ENCODE measurements around the gene TPPP.

The TPPP gene

GRCh38 chr5:621341-621761, 71.8 kb downstream of the TPPP start:
- TF ChIP-seq TCF12 (IDR thresholded peaks at IDR 0.05; ENCODE audit: low read depth) (no peak), REST (IDR thresholded peaks at IDR 0.05; ENCODE audit: low read depth) (no peak), CREB1 (IDR thresholded peaks at IDR 0.05; ENCODE audit: low read depth) (no peak), RAD21 (IDR thresholded peaks at IDR 0.05; ENCODE audit: low read depth) (no peak), FOXM1 (IDR thresholded peaks at IDR 0.05; ENCODE audit: borderline replicate concordance, low read depth) (no peak), TEAD4 (IDR thresholded peaks at IDR 0.05) (no peak), CEBPB (IDR thresholded peaks at IDR 0.05) (no peak), EP300 (IDR thresholded peaks at IDR 0.05; ENCODE audit: borderline replicate concordance) (no peak), USF1 (IDR thresholded peaks at IDR 0.05) (no peak), TAF1 (IDR thresholded peaks at IDR 0.05; ENCODE audit: low read depth) (no peak)
- TF ChIP-seq, protein P1, sequence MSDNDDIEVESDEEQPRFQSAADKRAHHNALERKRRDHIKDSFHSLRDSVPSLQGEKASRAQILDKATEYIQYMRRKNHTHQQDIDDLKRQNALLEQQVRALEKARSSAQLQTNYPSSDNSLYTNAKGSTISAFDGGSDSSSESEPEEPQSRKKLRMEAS (IDR thresholded peaks at IDR 0.05): no peak

- TF ChIP-seq RAD21 (IDR thresholded peaks at IDR 0.05; ENCODE audit: low read depth) (no peak), ZBTB7A (IDR thresholded peaks at IDR 0.05; ENCODE audit: low read depth) (no peak), TCF12 (IDR thresholded peaks at IDR 0.05; ENCODE audit: low read depth) (no peak), NFIC (IDR thresholded peaks at IDR 0.05) (no peak), CREB1 (IDR thresholded peaks at IDR 0.05; ENCODE audit: low read depth) (no peak), EGR1 (IDR thresholded peaks at IDR 0.05) (no peak), TEAD4 (IDR thresholded peaks at IDR 0.05) (no peak), USF1 (IDR thresholded peaks at IDR 0.05) (no peak), REST (IDR thresholded peaks at IDR 0.05; ENCODE audit: low read depth) (no peak), YY1 (IDR thresholded peaks at IDR 0.05; ENCODE audit: low read depth) (no peak), FOXM1 (IDR thresholded peaks at IDR 0.05; ENCODE audit: borderline replicate concordance, low read depth) (no peak), CEBPB (IDR thresholded peaks at IDR 0.05) (no peak), EP300 (IDR thresholded peaks at IDR 0.05; ENCODE audit: borderline replicate concordance) (no peak), TAF1 (IDR thresholded peaks at IDR 0.05; ENCODE audit: low read depth) (no peak)
- TF ChIP-seq, protein P1 (IDR thresholded peaks at IDR 0.05): no peak
These were observed 72.5 kb downstream of the TPPP start for GRCh38 chr5:620586-621180.

DNA sequence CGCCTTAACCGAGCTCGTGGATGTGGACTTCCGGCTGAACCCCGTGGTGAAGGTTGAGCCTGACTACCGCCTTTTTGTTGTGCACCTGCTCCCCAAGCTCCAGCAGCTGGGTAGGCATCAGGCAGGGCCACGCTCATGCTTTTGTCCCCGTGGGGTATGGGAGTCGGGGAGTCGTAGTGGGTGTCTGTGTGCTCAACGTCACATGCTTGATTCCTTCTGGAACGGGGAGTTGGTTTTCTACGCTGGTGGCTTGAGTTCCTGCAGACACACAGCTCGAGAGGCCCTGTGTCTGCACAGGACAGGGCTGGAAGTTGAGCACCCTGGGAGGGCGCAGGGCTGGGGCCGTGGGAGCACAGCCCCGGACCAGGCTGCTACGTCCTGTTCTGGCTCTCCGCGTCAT, 73.0 kb downstream of the TPPP start:
- no peak for TF ChIP-seq TCF12 (IDR thresholded peaks at IDR 0.05; ENCODE audit: low read depth)
- no peak for TF ChIP-seq TEAD4 (IDR thresholded peaks at IDR 0.05)
- no peak for TF ChIP-seq EP300 (IDR thresholded peaks at IDR 0.05; ENCODE audit: borderline replicate concordance)
- no peak for TF ChIP-seq EGR1 (IDR thresholded peaks at IDR 0.05)
- no peak for TF ChIP-seq YY1 (IDR thresholded peaks at IDR 0.05; ENCODE audit: low read depth)
- no peak for TF ChIP-seq TAF1 (IDR thresholded peaks at IDR 0.05; ENCODE audit: low read depth)
- TF ChIP-seq REST (IDR thresholded peaks at IDR 0.05; ENCODE audit: low read depth): no peak
- no peak for TF ChIP-seq RAD21 (IDR thresholded peaks at IDR 0.05; ENCODE audit: low read depth)
- no peak for TF ChIP-seq CEBPB (IDR thresholded peaks at IDR 0.05)
- no peak for TF ChIP-seq CREB1 (IDR thresholded peaks at IDR 0.05; ENCODE audit: low read depth)
- TF ChIP-seq NFIC (IDR thresholded peaks at IDR 0.05): no peak
- TF ChIP-seq, protein P1 (IDR thresholded peaks at IDR 0.05): no peak
- TF ChIP-seq ZBTB7A (IDR thresholded peaks at IDR 0.05; ENCODE audit: low read depth): no peak
- TF ChIP-seq USF1 (IDR thresholded peaks at IDR 0.05): no peak

Measured in Ishikawa (cell line).